Lower lobe of right lung (tissue), 2 donors: ENCODE results near the gene PLA2G5. TPM values are rescaled to one million over a fixed set of nuclear protein-coding genes. Genes with fewer than 3 reads are reported as not detected.
"Not testable (repeated sequence)": the region's sequence is repeated elsewhere in the genome, so short reads cannot be mapped to it uniquely, and the experiment has no call there.

Source experiments
- ATAC-seq, 2 donors: fragments of 200-7000 bp; cut with Tn5 transposase; one replicate each; pipeline ENCODE4 v1.9.1; 2020 to 2022; ENCODE audit warnings: mild to moderate bottlenecking in 2 of 2, moderate library complexity in 2 of 2
- DNase-seq: peaks from one replicate; pipeline ENCODE4 v3.0.0-alpha.2; 2020
- H3K27ac ChIP-seq: fragments of 200-600 bp; one replicate; pipeline ENCODE4 v1.8.0; 2022
- H3K27me3 ChIP-seq: fragments of 200-600 bp; one replicate; pipeline ENCODE4 v1.8.0; 2022; ENCODE audit warnings: low read depth
- H3K36me3 ChIP-seq: fragments of 200-600 bp; one replicate; pipeline ENCODE4 v1.8.0; 2022; ENCODE audit warnings: mild to moderate bottlenecking
- H3K4me1 ChIP-seq: fragments of 200-600 bp; one replicate; pipeline ENCODE4 v1.8.0; 2022
- H3K4me3 ChIP-seq: fragments of 200-600 bp; one replicate; pipeline ENCODE4 v1.8.0; 2022; ENCODE audit warnings: mild to moderate bottlenecking
- H3K9me3 ChIP-seq: fragments of 200-600 bp; one replicate; pipeline ENCODE4 v1.8.0; 2022
- intact Hi-C: fragments of 100-400 bp; cut with DNase I; formaldehyde crosslinking; loops from one replicate; pipeline ENCODE4 v1.11.0; 2022
- total RNA-seq: library from RNA; stranded (reverse); fragmentation: NEBNext Ultra II Directional; extraction: Animal tissue kit (Norgen Biotek cat#: 25700); gene quantifications from one replicate; pipeline ENCODE4 v1.2.1, GENCODE V29; 2021
- TF ChIP-seq, protein P1 (sequence below): fragments of 200-600 bp; IDR thresholded peaks from one replicate; pipeline ENCODE4 v1.8.0; 2022; ENCODE audit warnings: antibody characterized with exemption, mild to moderate bottlenecking
- donor health status: DM: no; HTN: yes; CAD: no; lungs with severe emphysema.

The PLA2G5 gene
- total RNA-seq, 1 donor from 2014 or later: 7.4 TPM

DNA sequence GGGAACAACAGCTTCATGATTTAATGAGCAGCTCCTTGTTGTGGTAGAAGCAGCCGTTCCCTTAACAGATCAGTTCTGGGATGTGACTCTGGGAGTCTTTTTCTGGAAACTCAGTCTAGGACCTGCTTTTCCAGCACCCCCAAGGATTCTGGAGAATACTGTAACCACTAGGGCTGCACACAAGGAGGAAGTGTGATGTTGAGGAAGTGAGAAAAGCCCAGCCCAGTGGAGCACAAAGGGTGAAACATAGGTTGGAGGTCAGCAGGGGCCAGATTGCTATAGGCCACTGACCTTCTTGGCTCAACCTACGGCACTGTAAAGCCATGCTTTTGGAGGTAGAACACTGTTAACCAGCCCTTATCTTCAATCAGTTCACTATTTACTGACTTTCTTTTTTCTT is 10.1 kb upstream of the PLA2G5 start:
- no peak overlapping the region for H3K4me3 ChIP-seq

DNA sequence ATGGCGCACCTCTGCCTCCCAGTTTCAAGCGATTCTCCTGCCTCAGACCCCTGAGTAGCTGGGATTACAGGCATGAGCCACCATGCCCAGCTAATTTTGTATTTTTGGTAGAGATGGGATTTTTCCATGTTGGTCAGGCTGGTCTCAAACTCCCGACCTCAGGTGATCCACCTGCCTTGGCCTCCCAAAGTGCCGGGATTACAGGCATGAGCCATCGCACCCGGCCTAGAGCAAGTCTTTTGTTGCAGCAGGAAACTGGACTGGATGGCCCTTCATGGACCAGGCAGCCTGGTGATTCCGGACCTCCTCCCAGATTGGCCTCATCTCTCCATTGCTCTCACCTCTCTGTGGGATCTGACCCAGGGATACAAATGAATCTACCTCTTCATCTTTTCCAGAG is 9.2 kb upstream of the PLA2G5 start:
- intact Hi-C loops, DNase-seq, H3K36me3 ChIP-seq: not testable (repeated sequence)

More for the DNA sequence above, 10.1 kb upstream of the PLA2G5 start:
- Histone ChIP-seq H3K27me3 (no peaks in the 10 kb centered on the region), H3K9me3 (no peaks in the 10 kb centered on the region), H3K27ac (no peak overlapping the region), H3K36me3 (no peaks in the 10 kb centered on the region), H3K4me1 (peaks cover 10% of the 10 kb centered on the region)
- TF ChIP-seq, protein P1, sequence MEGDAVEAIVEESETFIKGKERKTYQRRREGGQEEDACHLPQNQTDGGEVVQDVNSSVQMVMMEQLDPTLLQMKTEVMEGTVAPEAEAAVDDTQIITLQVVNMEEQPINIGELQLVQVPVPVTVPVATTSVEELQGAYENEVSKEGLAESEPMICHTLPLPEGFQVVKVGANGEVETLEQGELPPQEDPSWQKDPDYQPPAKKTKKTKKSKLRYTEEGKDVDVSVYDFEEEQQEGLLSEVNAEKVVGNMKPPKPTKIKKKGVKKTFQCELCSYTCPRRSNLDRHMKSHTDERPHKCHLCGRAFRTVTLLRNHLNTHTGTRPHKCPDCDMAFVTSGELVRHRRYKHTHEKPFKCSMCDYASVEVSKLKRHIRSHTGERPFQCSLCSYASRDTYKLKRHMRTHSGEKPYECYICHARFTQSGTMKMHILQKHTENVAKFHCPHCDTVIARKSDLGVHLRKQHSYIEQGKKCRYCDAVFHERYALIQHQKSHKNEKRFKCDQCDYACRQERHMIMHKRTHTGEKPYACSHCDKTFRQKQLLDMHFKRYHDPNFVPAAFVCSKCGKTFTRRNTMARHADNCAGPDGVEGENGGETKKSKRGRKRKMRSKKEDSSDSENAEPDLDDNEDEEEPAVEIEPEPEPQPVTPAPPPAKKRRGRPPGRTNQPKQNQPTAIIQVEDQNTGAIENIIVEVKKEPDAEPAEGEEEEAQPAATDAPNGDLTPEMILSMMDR: no peak
- DNase-seq: no peak
- ATAC-seq: peak; percentile 78 to 84
- intact Hi-C loops: no loop called here

DNA sequence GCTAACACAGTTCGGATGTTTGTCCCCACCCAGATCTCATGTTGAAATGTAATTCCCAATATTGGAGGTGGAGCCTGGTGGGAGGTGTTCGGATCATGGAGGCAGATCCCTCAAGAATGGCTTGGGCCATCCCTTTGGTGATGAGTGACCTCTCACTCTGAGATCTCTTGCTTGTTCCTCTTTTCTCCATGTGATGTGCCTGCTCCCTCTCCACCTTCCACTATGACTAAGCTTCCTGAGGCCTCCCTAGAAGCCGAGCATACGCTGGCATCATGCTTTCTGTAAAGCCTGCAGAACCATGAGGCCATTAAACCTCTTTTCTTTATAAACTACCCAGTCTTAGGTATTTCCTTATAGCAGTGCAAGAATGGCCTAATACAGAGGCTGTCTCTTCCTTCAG is 8.1 kb upstream of the PLA2G5 start:
- Histone ChIP-seq H3K36me3 (no peaks in the 10 kb centered on the region), H3K27ac (no peak overlapping the region), H3K4me1 (peaks cover 10% of the 10 kb centered on the region), H3K27me3 (no peaks in the 10 kb centered on the region), H3K9me3 (no peaks in the 10 kb centered on the region), H3K4me3 (no peak overlapping the region)
- TF ChIP-seq, protein P1: no peak
- intact Hi-C loops: no loop called here
- DNase-seq (no peak), ATAC-seq (no peak)

More for the DNA sequence above, 9.2 kb upstream of the PLA2G5 start:
- not testable (repeated sequence) for H3K4me1 ChIP-seq, H3K27ac ChIP-seq, H3K9me3 ChIP-seq, ATAC-seq, H3K4me3 ChIP-seq, H3K27me3 ChIP-seq

DNA sequence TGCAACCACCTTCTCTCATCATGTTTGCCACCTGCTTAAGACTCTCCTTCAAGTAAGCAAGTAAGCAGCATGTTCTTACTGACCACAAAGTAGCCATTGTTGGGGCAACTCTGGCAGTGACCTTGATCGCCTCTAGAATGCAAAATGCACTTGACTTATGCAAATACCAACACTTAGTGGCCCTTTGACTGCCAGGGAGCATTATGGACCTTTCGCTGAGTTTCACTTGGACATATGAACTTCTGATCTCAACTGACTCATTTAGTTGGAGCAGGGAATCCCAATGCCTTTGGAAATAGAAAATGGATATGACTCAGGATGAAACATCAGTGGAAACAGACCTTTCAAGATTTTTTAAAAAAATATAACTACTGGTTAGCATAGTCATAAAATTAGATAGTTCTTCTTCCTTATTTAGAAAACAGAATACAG is 6.1 kb upstream of the PLA2G5 start:
- Histone ChIP-seq H3K4me3 (no peak overlapping the region), H3K36me3 (no peaks in the 10 kb centered on the region), H3K9me3 (no peaks in the 10 kb centered on the region), H3K4me1 (peaks cover 10% of the 10 kb centered on the region), H3K27me3 (no peaks in the 10 kb centered on the region), H3K27ac (no peak overlapping the region)
- ATAC-seq (peak; percentile 45 to 80), DNase-seq (no peak)
- TF ChIP-seq, protein P1: no peak
- intact Hi-C loops: no loop called here

DNA sequence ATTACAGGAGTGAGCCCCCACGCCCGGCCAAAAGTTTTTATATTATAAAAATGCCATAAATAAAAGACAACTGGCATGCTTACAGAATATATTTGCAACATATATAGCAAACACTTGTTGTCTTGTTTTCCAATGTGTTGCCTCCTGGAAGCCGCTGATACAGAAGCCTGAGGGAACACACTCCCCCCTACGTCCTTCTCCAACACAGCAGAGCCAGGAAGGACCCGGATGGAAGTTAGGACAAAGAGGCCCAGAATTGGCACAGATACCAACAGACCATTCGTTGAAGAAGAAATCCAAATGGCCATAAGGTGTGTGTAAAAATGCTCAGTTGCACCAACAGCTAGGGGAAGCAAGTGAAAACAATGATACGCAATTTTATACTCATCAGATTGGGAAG is 1.3 kb upstream of the PLA2G5 start:
- Histone ChIP-seq H3K27me3 (no peaks in the 10 kb centered on the region), H3K4me1 (peaks cover 10% of the 10 kb centered on the region), H3K9me3 (no peaks in the 10 kb centered on the region), H3K4me3 (no peak overlapping the region), H3K36me3 (no peaks in the 10 kb centered on the region), H3K27ac (no peak overlapping the region)
- DNase-seq: no peak
- no peak for ATAC-seq
- intact Hi-C loops: no loop called here
- TF ChIP-seq, protein P1: no peak

DNA sequence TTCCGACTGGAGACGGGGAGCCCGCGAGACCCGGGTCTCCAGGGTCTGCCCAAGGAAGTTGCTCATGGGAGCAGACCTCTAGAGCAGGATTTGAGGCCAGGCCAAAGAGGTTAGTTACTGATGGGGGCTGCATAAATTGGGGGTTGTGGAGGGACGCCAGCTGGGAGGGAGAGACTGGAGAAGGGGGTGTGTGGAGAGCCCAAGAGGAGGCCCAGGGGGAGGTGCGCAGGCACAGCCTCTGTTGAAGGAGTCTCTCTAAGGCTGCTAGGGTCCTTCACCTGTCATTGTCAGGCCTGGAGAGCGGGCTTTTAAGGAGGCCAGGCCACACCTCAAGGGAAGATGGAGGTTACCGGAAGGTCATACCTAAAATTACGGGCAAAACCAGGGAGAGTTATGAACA is 363 bp downstream of the PLA2G5 start:
- Histone ChIP-seq H3K27me3 (no peaks in the 10 kb centered on the region), H3K36me3 (no peaks in the 10 kb centered on the region), H3K27ac (no peak overlapping the region), H3K4me3 (peak overlapping the region; percentile 43), H3K4me1 (peaks cover 10% of the 10 kb centered on the region), H3K9me3 (no peaks in the 10 kb centered on the region)
- TF ChIP-seq, protein P1: no peak
- ATAC-seq (peak in 1 of 2 donors; percentile 16), DNase-seq (no peak)
- intact Hi-C loops: no loop called here
